ENCODE results near the gene MPPED1. TPM values are rescaled to one million over a fixed set of nuclear protein-coding genes. Genes with fewer than 3 reads are reported as not detected.

MPPED1 gene
- total RNA-seq, 1 donor from 2014 or later, result not detected

GRCh38 chr22:43385770-43386641 is 25.8 kb upstream of the MPPED1 start:
- peak; percentile 72 for DNase-seq (ENCODE audit: low spot score)
- H3K27ac Mint-ChIP-seq, result no peak overlapping the region
- intact Hi-C loops (cut with micrococcal nuclease), result loop anchor here (1.0 to 5.0 kb wide), 3 partner anchors 112 to 1241 kb away; no protein-coding TSS in a partner anchor
- no peaks in the 10 kb centered on the region for H3K9me3 Mint-ChIP-seq
- H3K27me3 Mint-ChIP-seq (ENCODE audit: low read depth), result peaks cover 42% of the 10 kb centered on the region
- H3K4me1 Mint-ChIP-seq (ENCODE audit: low read depth), result peaks cover 14% of the 10 kb centered on the region
- no peaks in the 10 kb centered on the region for H3K36me3 Mint-ChIP-seq (ENCODE audit: low read depth)
- H3K4me3 Mint-ChIP-seq (ENCODE audit: low read depth), result no peak overlapping the region

GRCh38 chr22:43387815-43388214 is 24.0 kb upstream of the MPPED1 start:
- Mint-ChIP-seq H3K4me1 (ENCODE audit: low read depth) (peaks cover 4% of the 10 kb centered on the region), H3K27ac (no peak overlapping the region), H3K36me3 (ENCODE audit: low read depth) (no peaks in the 10 kb centered on the region), H3K9me3 (no peaks in the 10 kb centered on the region), H3K27me3 (ENCODE audit: low read depth) (peaks cover 30% of the 10 kb centered on the region), H3K4me3 (ENCODE audit: low read depth) (no peak overlapping the region)
- DNase-seq (ENCODE audit: low spot score), result no peak
- intact Hi-C loops (cut with micrococcal nuclease), result loop anchor here (5.0 kb wide), 1 partner anchor 1239 kb away; no protein-coding TSS in a partner anchor

- H3K4me1 Mint-ChIP-seq (ENCODE audit: low read depth), result peaks cover 4% of the 10 kb centered on the region
- intact Hi-C loops (cut with micrococcal nuclease), result loop anchor here (5.0 kb wide), 1 partner anchor 1239 kb away; no protein-coding TSS in a partner anchor
- no peak overlapping the region for H3K4me3 Mint-ChIP-seq (ENCODE audit: low read depth)
- peak; percentile 60 for DNase-seq (ENCODE audit: low spot score)
- no peaks in the 10 kb centered on the region for H3K36me3 Mint-ChIP-seq (ENCODE audit: low read depth)
- H3K27ac Mint-ChIP-seq, result no peak overlapping the region
- H3K27me3 Mint-ChIP-seq (ENCODE audit: low read depth), result peaks cover 30% of the 10 kb centered on the region
- H3K9me3 Mint-ChIP-seq, result no peaks in the 10 kb centered on the region
These were observed 23.4 kb upstream of the MPPED1 start for GRCh38 chr22:43388420-43388851.

GRCh38 chr22:43389227-43389836 is 22.5 kb upstream of the MPPED1 start:
- no peak for DNase-seq (ENCODE audit: low spot score)
- H3K4me1 Mint-ChIP-seq (ENCODE audit: low read depth), result peaks cover 4% of the 10 kb centered on the region
- H3K27ac Mint-ChIP-seq, result no peak overlapping the region
- intact Hi-C loops (cut with micrococcal nuclease), result loop anchor here (5.0 kb wide), 1 partner anchor 1238 kb away; no protein-coding TSS in a partner anchor
- H3K36me3 Mint-ChIP-seq (ENCODE audit: low read depth), result no peaks in the 10 kb centered on the region
- no peak overlapping the region for H3K4me3 Mint-ChIP-seq (ENCODE audit: low read depth)
- no peaks in the 10 kb centered on the region for H3K9me3 Mint-ChIP-seq
- peaks cover 27% of the 10 kb centered on the region for H3K27me3 Mint-ChIP-seq (ENCODE audit: low read depth)

- intact Hi-C loops (cut with micrococcal nuclease), result no loop called here
- no peaks in the 10 kb centered on the region for H3K9me3 Mint-ChIP-seq
- H3K36me3 Mint-ChIP-seq (ENCODE audit: low read depth), result no peaks in the 10 kb centered on the region
- H3K4me3 Mint-ChIP-seq (ENCODE audit: low read depth), result no peak overlapping the region
- H3K4me1 Mint-ChIP-seq (ENCODE audit: low read depth), result peaks cover 4% of the 10 kb centered on the region
- DNase-seq (ENCODE audit: low spot score), result no peak
- no peak overlapping the region for H3K27ac Mint-ChIP-seq
- H3K27me3 Mint-ChIP-seq (ENCODE audit: low read depth), result peaks cover 25% of the 10 kb centered on the region
These were observed 21.6 kb upstream of the MPPED1 start for GRCh38 chr22:43390166-43390565.

GRCh38 chr22:43390872-43391271 is 20.9 kb upstream of the MPPED1 start:
- Mint-ChIP-seq H3K27ac (no peak overlapping the region), H3K36me3 (ENCODE audit: low read depth) (no peaks in the 10 kb centered on the region), H3K4me1 (ENCODE audit: low read depth) (peaks cover 3% of the 10 kb centered on the region), H3K4me3 (ENCODE audit: low read depth) (no peak overlapping the region), H3K9me3 (no peaks in the 10 kb centered on the region), H3K27me3 (ENCODE audit: low read depth) (peaks cover 21% of the 10 kb centered on the region)
- no peak for DNase-seq (ENCODE audit: low spot score)
- intact Hi-C loops (cut with micrococcal nuclease), result no loop called here

- Mint-ChIP-seq H3K4me1 (ENCODE audit: low read depth) (peaks cover 2% of the 10 kb centered on the region), H3K27me3 (ENCODE audit: low read depth) (peaks cover 19% of the 10 kb centered on the region), H3K36me3 (ENCODE audit: low read depth) (no peaks in the 10 kb centered on the region), H3K27ac (no peak overlapping the region), H3K4me3 (ENCODE audit: low read depth) (no peak overlapping the region), H3K9me3 (no peaks in the 10 kb centered on the region)
- no peak for DNase-seq (ENCODE audit: low spot score)
- intact Hi-C loops (cut with micrococcal nuclease), result no loop called here
These were observed 20.5 kb upstream of the MPPED1 start for GRCh38 chr22:43391306-43391705.

- Mint-ChIP-seq H3K27ac (no peak overlapping the region), H3K36me3 (ENCODE audit: low read depth) (no peaks in the 10 kb centered on the region), H3K4me3 (ENCODE audit: low read depth) (no peak overlapping the region), H3K9me3 (no peaks in the 10 kb centered on the region), H3K27me3 (ENCODE audit: low read depth) (peaks cover 12% of the 10 kb centered on the region), H3K4me1 (ENCODE audit: low read depth) (no peaks in the 10 kb centered on the region)
- intact Hi-C loops (cut with micrococcal nuclease), result no loop called here
- no peak for DNase-seq (ENCODE audit: low spot score)
These were observed 19.3 kb upstream of the MPPED1 start for GRCh38 chr22:43392385-43392989.

- intact Hi-C loops (cut with micrococcal nuclease), result no loop called here
- H3K4me3 Mint-ChIP-seq (ENCODE audit: low read depth), result no peak overlapping the region
- H3K4me1 Mint-ChIP-seq (ENCODE audit: low read depth), result no peaks in the 10 kb centered on the region
- no peak for DNase-seq (ENCODE audit: low spot score)
- H3K27me3 Mint-ChIP-seq (ENCODE audit: low read depth), result peaks cover 8% of the 10 kb centered on the region
- no peaks in the 10 kb centered on the region for H3K9me3 Mint-ChIP-seq
- no peaks in the 10 kb centered on the region for H3K36me3 Mint-ChIP-seq (ENCODE audit: low read depth)
- H3K27ac Mint-ChIP-seq, result no peak overlapping the region
These were observed 18.5 kb upstream of the MPPED1 start for GRCh38 chr22:43393132-43393843.

- no peak for DNase-seq (ENCODE audit: low spot score)
- Mint-ChIP-seq H3K9me3 (no peaks in the 10 kb centered on the region), H3K27me3 (ENCODE audit: low read depth) (peaks cover 4% of the 10 kb centered on the region), H3K4me1 (ENCODE audit: low read depth) (no peaks in the 10 kb centered on the region), H3K4me3 (ENCODE audit: low read depth) (no peak overlapping the region), H3K27ac (no peak overlapping the region), H3K36me3 (ENCODE audit: low read depth) (no peaks in the 10 kb centered on the region)
- intact Hi-C loops (cut with micrococcal nuclease), result no loop called here
These were observed 17.9 kb upstream of the MPPED1 start for GRCh38 chr22:43393844-43394474.

- H3K36me3 Mint-ChIP-seq (ENCODE audit: low read depth), result no peaks in the 10 kb centered on the region
- no peak overlapping the region for H3K4me3 Mint-ChIP-seq (ENCODE audit: low read depth)
- intact Hi-C loops (cut with micrococcal nuclease), result no loop called here
These were observed 16.6 kb upstream of the MPPED1 start for GRCh38 chr22:43395086-43395695.

More at GRCh38 chr22:43395086-43395695, 16.6 kb upstream of the MPPED1 start:
- no peak for DNase-seq (ENCODE audit: low spot score)
- H3K4me1 Mint-ChIP-seq (ENCODE audit: low read depth), result no peaks in the 10 kb centered on the region
- H3K9me3 Mint-ChIP-seq, result no peaks in the 10 kb centered on the region
- H3K27me3 Mint-ChIP-seq (ENCODE audit: low read depth), result no peaks in the 10 kb centered on the region
- no peak overlapping the region for H3K27ac Mint-ChIP-seq
